IMR-90 (cell line): Measurements from ENCODE around the gene SLC35F1. TPM values are rescaled to one million over a fixed set of nuclear protein-coding genes. Genes with fewer than 3 reads are reported as not detected.

Experiments used
- ATAC-seq: fragments of 200-7000 bp; cut with Tn5 transposase; 2 replicates; pipeline ENCODE4 v1.9.1; 2020; ENCODE audit warnings: low read depth, mild to moderate bottlenecking, moderate library complexity
- BruUV-seq: library from RNA; stranded (reverse); fragments of 400-500 nt; replicated peaks from 2 replicates; lab custom pipeline; 2021; lab: Mats Ljungman, UMichigan
- CTCF ChIA-PET: fragments of 300-600 bp; formaldehyde crosslinking; extraction: SDS; loops from one replicate; lab custom pipeline; 2021; ENCODE audit warnings: antibody characterized with exemption; lab: Yijun Ruan, JAX
- POLR2A ChIA-PET: fragments of 300-600 bp; sonication (Branson Sonifier 250); formaldehyde crosslinking; loops from one replicate; lab custom pipeline; 2022; ENCODE audit warnings: antibody characterized with exemption; ENCODE audit not compliant: unreplicated experiment; lab: Charles Lee
- DNase-seq: peaks from one replicate; pipeline ENCODE4 v3.0.0; 2013
- H2AFZ ChIP-seq: replicated peaks from 2 replicates; pipeline ENCODE3; 2013; ENCODE audit warnings: low read length, mild to moderate bottlenecking; ENCODE audit not compliant: poor library complexity
- H2AK5ac ChIP-seq: 2 replicates; pipeline ENCODE4 v1.6.1; 2013; ENCODE audit warnings: low read depth, low read length, inconsistent platforms
- H2AK9ac ChIP-seq: replicated peaks from 2 replicates; pipeline ENCODE3; 2013; ENCODE audit warnings: mild to moderate bottlenecking, low read depth, low read length, moderate library complexity; ENCODE audit not compliant: poor library complexity
- H2BK120ac ChIP-seq: 2 replicates; pipeline ENCODE4 v1.6.1; 2013; ENCODE audit warnings: low read depth, low read length, inconsistent platforms
- H2BK15ac ChIP-seq: 3 replicates; pipeline ENCODE4 v1.6.1; 2013; ENCODE audit warnings: low read depth, low read length, inconsistent platforms
- H2BK20ac ChIP-seq: 2 replicates; pipeline ENCODE4 v1.6.1; 2013; ENCODE audit warnings: low read depth, mild to moderate bottlenecking, inconsistent platforms, low read length, moderate library complexity
- H2BK5ac ChIP-seq: 2 replicates; pipeline ENCODE4 v1.6.1; 2013; ENCODE audit warnings: mild to moderate bottlenecking, low read depth, low read length, inconsistent platforms; ENCODE audit not compliant: poor library complexity, severe bottlenecking
- H3K14ac ChIP-seq: replicated peaks from 2 replicates; pipeline ENCODE4 v1.6.1; 2013; ENCODE audit warnings: low read depth, low read length, inconsistent platforms
- H3K18ac ChIP-seq: 2 replicates; pipeline ENCODE4 v1.6.1; 2013; ENCODE audit warnings: low read depth, low read length, control low read depth
- H3K23ac ChIP-seq: 2 replicates; pipeline ENCODE4 v1.6.1; 2013; ENCODE audit warnings: low read depth, low read length, inconsistent platforms
- H3K27ac ChIP-seq: 2 replicates; pipeline ENCODE4 v1.5.1; 2013; ENCODE audit warnings: mild to moderate bottlenecking, control low read depth, low read length; ENCODE audit not compliant: insufficient read depth
- H3K27me3 ChIP-seq: 2 replicates; pipeline ENCODE4 v1.6.1; 2013; ENCODE audit warnings: low read length; ENCODE audit not compliant: control insufficient read depth, insufficient read depth
- H3K36me3 ChIP-seq: 2 replicates; pipeline ENCODE4 v1.6.1; 2013; ENCODE audit warnings: low read length, mixed read lengths; ENCODE audit not compliant: control insufficient read depth, insufficient read depth
- H3K4ac ChIP-seq: 2 replicates; pipeline ENCODE4 v1.6.1; 2013; ENCODE audit warnings: low read depth, low read length, inconsistent platforms
- H3K4me1 ChIP-seq: 2 replicates; pipeline ENCODE4 v1.6.1; 2013; ENCODE audit warnings: low read length, mixed read lengths; ENCODE audit not compliant: control insufficient read depth, insufficient read depth
- H3K4me2 ChIP-seq: 2 replicates; pipeline ENCODE4 v1.6.1; 2013; ENCODE audit warnings: low read depth, mild to moderate bottlenecking, control low read depth, low read length, moderate library complexity
- H3K4me3 ChIP-seq: 2 replicates; pipeline ENCODE4 v1.5.1; 2013; ENCODE audit warnings: low read depth, mild to moderate bottlenecking, control low read depth, low read length, moderate library complexity; ENCODE audit not compliant: insufficient read depth
- H3K56ac ChIP-seq: 2 replicates; pipeline ENCODE4 v1.6.1; 2013; ENCODE audit warnings: low read length, inconsistent platforms; ENCODE audit not compliant: insufficient read depth; ENCODE audit errors: extremely low read depth
- H3K79me1 ChIP-seq, 2 experiments: 2 replicates each; pipeline ENCODE4 v1.6.1; 2013; ENCODE audit warnings: low read length in 2 of 2, inconsistent platforms in 1 of 2, low read depth in 1 of 2
- H3K9ac ChIP-seq: 2 replicates; pipeline ENCODE4 v1.6.1; 2013; ENCODE audit warnings: low read depth, low read length, control low read depth
- H3K9me1 ChIP-seq: 2 replicates; pipeline ENCODE4 v1.6.1; 2013; ENCODE audit warnings: low read length, inconsistent platforms; ENCODE audit not compliant: insufficient read depth
- H3K9me3 ChIP-seq: 2 replicates; pipeline ENCODE4 v1.6.1; 2013; ENCODE audit warnings: low read length; ENCODE audit not compliant: control insufficient read depth, insufficient read depth
- H4K20me1 ChIP-seq: 2 replicates; pipeline ENCODE4 v1.6.1; 2013; ENCODE audit warnings: low read length, inconsistent platforms; ENCODE audit not compliant: insufficient read depth
- H4K5ac ChIP-seq: 2 replicates; pipeline ENCODE4 v1.6.1; 2013; ENCODE audit warnings: mild to moderate bottlenecking, low read depth, low read length, control low read depth
- H4K8ac ChIP-seq, 2 experiments: 2 replicates each; pipeline ENCODE4 v1.6.1; 2013; ENCODE audit warnings: low read depth in 2 of 2, low read length in 2 of 2, control low read depth in 1 of 2, inconsistent platforms in 1 of 2
- H4K91ac ChIP-seq: 2 replicates; pipeline ENCODE4 v1.6.1; 2013; ENCODE audit warnings: low read depth, low read length, inconsistent platforms; ENCODE audit not compliant: insufficient read depth
- BHLHE40 ChIP-seq: fragments of 150-350 bp; IDR thresholded peaks from 2 replicates; pipeline ENCODE4 v1.6.1; 2016; ENCODE audit warnings: mild to moderate bottlenecking, low read depth, low read length
- CHD1 ChIP-seq: IDR thresholded peaks from 2 replicates; pipeline ENCODE4 v1.6.1; 2012; ENCODE audit warnings: low read depth, low read length, improper control_type of control experiment
- ELK1 ChIP-seq: fragments of 150-350 bp; IDR thresholded peaks from 2 replicates; pipeline ENCODE4 v1.6.1; 2016; ENCODE audit warnings: low read depth, mild to moderate bottlenecking, low read length, moderate library complexity, borderline replicate concordance
- FOS ChIP-seq: fragments of 150-350 bp; IDR thresholded peaks from 2 replicates; pipeline ENCODE4 v1.6.1; 2016; ENCODE audit warnings: low read depth, low read length
- MAFK ChIP-seq: IDR thresholded peaks from 2 replicates; pipeline ENCODE4 v1.6.1; 2012; ENCODE audit warnings: low read depth, low read length, improper control_type of control experiment
- MAZ ChIP-seq: IDR thresholded peaks from 2 replicates; pipeline ENCODE4 v1.6.1; 2012; ENCODE audit warnings: low read depth, mild to moderate bottlenecking, low read length, improper control_type of control experiment, moderate library complexity, borderline replicate concordance
- MXI1 ChIP-seq: IDR thresholded peaks from 2 replicates; pipeline ENCODE4 v1.6.1; 2012; ENCODE audit warnings: low read depth, mild to moderate bottlenecking, low read length, moderate library complexity, borderline replicate concordance
- NFE2L2 ChIP-seq: fragments of 150-350 bp; IDR thresholded peaks from 2 replicates; pipeline ENCODE4 v1.6.1; 2016; ENCODE audit warnings: low read depth, mild to moderate bottlenecking, low read length
- POLR2A ChIP-seq: IDR thresholded peaks from 2 replicates; pipeline ENCODE4 v1.6.1; 2012; ENCODE audit warnings: mild to moderate bottlenecking, low read depth, low read length
- RAD21 ChIP-seq: IDR thresholded peaks from 2 replicates; pipeline ENCODE4 v1.6.1; 2012; ENCODE audit warnings: low read length, improper control_type of control experiment
- RCOR1 ChIP-seq: IDR thresholded peaks from 2 replicates; pipeline ENCODE4 v1.6.1; 2012; ENCODE audit warnings: mild to moderate bottlenecking, low read length, improper control_type of control experiment; ENCODE audit not compliant: insufficient replicate concordance
- RFX5 ChIP-seq: IDR thresholded peaks from 2 replicates; pipeline ENCODE4 v1.8.0; 2012; ENCODE audit warnings: low read depth, mild to moderate bottlenecking, low read length, moderate library complexity
- SMC3 ChIP-seq: fragments of 150-350 bp; IDR thresholded peaks from 2 replicates; pipeline ENCODE4 v1.6.1; 2016; ENCODE audit warnings: low read depth, mild to moderate bottlenecking, antibody characterized with exemption, low read length, moderate library complexity
- USF2 ChIP-seq: fragments of 150-350 bp; IDR thresholded peaks from 2 replicates; pipeline ENCODE4 v1.6.1; 2017; ENCODE audit warnings: mild to moderate bottlenecking, antibody characterized with exemption, low read length, low read depth
- WGBS, 2 experiments: methylation state at CpG; one replicate each; pipeline versions ENCODE4 v1.1.5 to v1.1.7; 2013; ENCODE audit warnings: missing lambda C conversion rate in 2 of 2; ENCODE audit not compliant: insufficient read length in 1 of 2; ENCODE audit errors: extremely low coverage in 2 of 2; 5-methylcytosine and 5-hydroxymethylcytosine counted together
- dilution Hi-C: fragments of 300-500 bp; cut with HindIII; formaldehyde crosslinking; loops from one replicate; pipeline ENCODE4 v1.14.3; 2018; ENCODE audit warnings: low sequenced_read_pairs; ENCODE audit not compliant: unreplicated experiment
- in situ Hi-C: fragments of 300-500 bp; cut with MboI; formaldehyde crosslinking; loops from 3 replicates; pipeline ENCODE4 v1.14.3; 2019; ENCODE audit warnings: low sequenced_read_pairs, inconsistent platforms, mixed read lengths
- intact Hi-C: fragments of 100-400 bp; cut with micrococcal nuclease; formaldehyde crosslinking; loops from 2 replicates; pipeline ENCODE4 v1.10.0; 2022
- polyA plus RNA-seq, 3 experiments: library from polyadenylated mRNA; depleted of rRNA; stranded (reverse); fragments of >200 nt; gene quantifications; 2 replicates each; pipeline ENCODE4 v1.2.3, GENCODE V29; 2012; ENCODE audit warnings: low replicate concordance in 1 of 3
- total RNA-seq: library from RNA; depleted of rRNA; stranded (reverse); fragments of >200 nt; gene quantifications from 2 replicates; pipeline ENCODE4 v1.2.3, GENCODE V29; 2012
- TF ChIP-seq, protein P1 (sequence below): conservative IDR thresholded peaks from 2 replicates; pipeline ENCODE4 v1.5.1; 2012; ENCODE audit warnings: mild to moderate bottlenecking, low read depth, low read length, improper control_type of control experiment

Gene SLC35F1
- total and polyA plus RNA-seq, 2 of the 4 experiments (the other 2 are of a cell fraction) = not detected

GRCh38 chr6:118252474-118252873, 345.4 kb downstream of the SLC35F1 start:
- H3K23ac ChIP-seq = no peak overlapping the region
- no peak for DNase-seq
- no peak overlapping the region for H3K9ac ChIP-seq
- no CpG with 5 or more reads among the region's 1 CpG for WGBS, 2 experiments
- H3K4me1 ChIP-seq = no peaks in the 10 kb centered on the region
- H3K4me3 ChIP-seq = no peak overlapping the region
- ATAC-seq = no peak
- no peaks in the 10 kb centered on the region for H3K79me1 ChIP-seq
- no peak overlapping the region for H2BK5ac ChIP-seq
- dilution Hi-C loops = no loop called here
- no peak overlapping the region for H3K14ac ChIP-seq
- CTCF ChIA-PET = no interaction called here
- no peaks in the 10 kb centered on the region for H3K9me3 ChIP-seq
- no peak overlapping the region for H3K56ac ChIP-seq
- H3K27ac ChIP-seq = no peak overlapping the region
- H3K4ac ChIP-seq = no peak overlapping the region
- no TSS peak for BruUV-seq
- H2AK9ac ChIP-seq = no peak overlapping the region
- no peak for TF ChIP-seq USF2
- no peak for TF ChIP-seq RCOR1
- no peak for TF ChIP-seq POLR2A
- no peak for TF ChIP-seq ELK1
- no peak for TF ChIP-seq CHD1
- TF ChIP-seq MXI1 = no peak
- TF ChIP-seq RAD21 = no peak
- no peak for TF ChIP-seq MAFK
- no peak for TF ChIP-seq BHLHE40
- no peak for TF ChIP-seq MAZ
- TF ChIP-seq, protein P1, sequence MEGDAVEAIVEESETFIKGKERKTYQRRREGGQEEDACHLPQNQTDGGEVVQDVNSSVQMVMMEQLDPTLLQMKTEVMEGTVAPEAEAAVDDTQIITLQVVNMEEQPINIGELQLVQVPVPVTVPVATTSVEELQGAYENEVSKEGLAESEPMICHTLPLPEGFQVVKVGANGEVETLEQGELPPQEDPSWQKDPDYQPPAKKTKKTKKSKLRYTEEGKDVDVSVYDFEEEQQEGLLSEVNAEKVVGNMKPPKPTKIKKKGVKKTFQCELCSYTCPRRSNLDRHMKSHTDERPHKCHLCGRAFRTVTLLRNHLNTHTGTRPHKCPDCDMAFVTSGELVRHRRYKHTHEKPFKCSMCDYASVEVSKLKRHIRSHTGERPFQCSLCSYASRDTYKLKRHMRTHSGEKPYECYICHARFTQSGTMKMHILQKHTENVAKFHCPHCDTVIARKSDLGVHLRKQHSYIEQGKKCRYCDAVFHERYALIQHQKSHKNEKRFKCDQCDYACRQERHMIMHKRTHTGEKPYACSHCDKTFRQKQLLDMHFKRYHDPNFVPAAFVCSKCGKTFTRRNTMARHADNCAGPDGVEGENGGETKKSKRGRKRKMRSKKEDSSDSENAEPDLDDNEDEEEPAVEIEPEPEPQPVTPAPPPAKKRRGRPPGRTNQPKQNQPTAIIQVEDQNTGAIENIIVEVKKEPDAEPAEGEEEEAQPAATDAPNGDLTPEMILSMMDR = no peak
- no peak for TF ChIP-seq RFX5
- TF ChIP-seq FOS = no peak
- no peak for TF ChIP-seq NFE2L2
- TF ChIP-seq SMC3 = no peak
- H2AFZ ChIP-seq = peak overlapping the region; percentile 21
- H2BK120ac ChIP-seq = no peak overlapping the region
- no peaks in the 10 kb centered on the region for H3K36me3 ChIP-seq
- no peak overlapping the region for H4K5ac ChIP-seq
- POLR2A ChIA-PET = no interaction called here
- no peak overlapping the region for H4K91ac ChIP-seq
- H2AK5ac ChIP-seq = no peak overlapping the region
- H4K20me1 ChIP-seq = no peaks in the 10 kb centered on the region
- H3K4me2 ChIP-seq = no peak overlapping the region
- H3K18ac ChIP-seq = no peak overlapping the region
- intact Hi-C loops = no loop called here
- no peak overlapping the region for H2BK20ac ChIP-seq
- H4K8ac ChIP-seq = no peak overlapping the region
- no peak overlapping the region for H2BK15ac ChIP-seq
- in situ Hi-C loops = loop anchor here (25.0 kb wide), 1 partner anchor 835 kb away; the partner anchor contains the start of gene FAM184A
- H3K27me3 ChIP-seq = no peaks in the 10 kb centered on the region
- no peaks in the 10 kb centered on the region for H3K9me1 ChIP-seq
